ENCODE data around the gene SPEM1.

SPEM1 gene, protein sequence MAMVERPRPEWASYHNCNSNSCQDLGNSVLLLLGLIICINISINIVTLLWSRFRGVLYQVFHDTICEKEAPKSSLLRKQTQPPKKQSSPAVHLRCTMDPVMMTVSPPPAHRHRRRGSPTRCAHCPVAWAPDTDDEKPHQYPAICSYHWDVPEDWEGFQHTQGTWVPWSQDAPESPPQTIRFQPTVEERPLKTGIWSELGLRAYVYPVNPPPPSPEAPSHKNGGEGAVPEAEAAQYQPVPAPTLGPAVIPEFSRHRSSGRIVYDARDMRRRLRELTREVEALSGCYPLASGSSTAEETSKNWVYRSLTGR

DNA sequence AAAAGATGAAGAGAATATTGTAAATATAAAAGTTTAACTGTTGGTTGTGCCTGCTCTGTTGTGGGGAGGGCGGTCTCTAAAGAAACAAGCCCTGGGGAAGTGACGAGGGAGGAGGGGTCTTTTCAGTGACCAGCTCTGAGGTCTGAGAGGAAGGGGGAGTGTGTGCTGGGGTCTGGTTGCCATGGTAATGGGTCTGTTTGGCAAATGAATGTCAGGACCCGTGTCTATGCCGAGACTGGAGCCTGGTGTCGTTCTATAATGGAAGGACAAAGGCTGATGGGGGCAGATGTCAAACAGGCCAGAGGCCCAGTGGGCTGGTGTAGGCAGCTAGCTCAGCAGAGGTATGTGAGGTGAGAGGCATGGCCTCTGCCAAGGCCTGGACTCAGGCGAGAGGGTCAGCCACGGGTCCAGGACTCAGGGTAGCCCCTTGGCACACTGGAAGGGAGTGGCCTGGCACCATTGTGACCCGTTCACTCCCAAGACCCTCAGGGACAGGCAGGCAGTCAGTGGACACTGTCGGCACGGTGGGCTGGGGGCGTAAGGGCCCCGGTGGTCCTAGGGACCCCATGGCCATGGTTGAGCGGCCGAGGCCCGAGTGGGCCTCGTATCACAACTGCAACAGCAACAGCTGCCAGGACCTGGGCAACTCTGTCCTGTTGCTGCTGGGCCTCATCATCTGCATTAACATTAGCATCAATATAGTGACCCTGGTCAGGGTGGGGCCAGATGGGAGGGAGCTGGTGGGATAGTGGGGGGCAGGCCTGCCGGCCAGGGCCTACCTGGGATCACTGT is at the start of gene SPEM1:
TSS of gene SPEM1 (plus strand) at position 506 of the 792 bp plus-strand sequence. CDS start at position 567, 61 bp downstream.
- FAIRE-seq (no peak), DNase-seq (ENCODE audit: insufficient read length, low spot score) (no peak)
- TF ChIP-seq, protein P1, sequence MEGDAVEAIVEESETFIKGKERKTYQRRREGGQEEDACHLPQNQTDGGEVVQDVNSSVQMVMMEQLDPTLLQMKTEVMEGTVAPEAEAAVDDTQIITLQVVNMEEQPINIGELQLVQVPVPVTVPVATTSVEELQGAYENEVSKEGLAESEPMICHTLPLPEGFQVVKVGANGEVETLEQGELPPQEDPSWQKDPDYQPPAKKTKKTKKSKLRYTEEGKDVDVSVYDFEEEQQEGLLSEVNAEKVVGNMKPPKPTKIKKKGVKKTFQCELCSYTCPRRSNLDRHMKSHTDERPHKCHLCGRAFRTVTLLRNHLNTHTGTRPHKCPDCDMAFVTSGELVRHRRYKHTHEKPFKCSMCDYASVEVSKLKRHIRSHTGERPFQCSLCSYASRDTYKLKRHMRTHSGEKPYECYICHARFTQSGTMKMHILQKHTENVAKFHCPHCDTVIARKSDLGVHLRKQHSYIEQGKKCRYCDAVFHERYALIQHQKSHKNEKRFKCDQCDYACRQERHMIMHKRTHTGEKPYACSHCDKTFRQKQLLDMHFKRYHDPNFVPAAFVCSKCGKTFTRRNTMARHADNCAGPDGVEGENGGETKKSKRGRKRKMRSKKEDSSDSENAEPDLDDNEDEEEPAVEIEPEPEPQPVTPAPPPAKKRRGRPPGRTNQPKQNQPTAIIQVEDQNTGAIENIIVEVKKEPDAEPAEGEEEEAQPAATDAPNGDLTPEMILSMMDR (IDR thresholded peaks at IDR 0.05; ENCODE audit: insufficient read depth, missing control alignments), result no peak

DNA sequence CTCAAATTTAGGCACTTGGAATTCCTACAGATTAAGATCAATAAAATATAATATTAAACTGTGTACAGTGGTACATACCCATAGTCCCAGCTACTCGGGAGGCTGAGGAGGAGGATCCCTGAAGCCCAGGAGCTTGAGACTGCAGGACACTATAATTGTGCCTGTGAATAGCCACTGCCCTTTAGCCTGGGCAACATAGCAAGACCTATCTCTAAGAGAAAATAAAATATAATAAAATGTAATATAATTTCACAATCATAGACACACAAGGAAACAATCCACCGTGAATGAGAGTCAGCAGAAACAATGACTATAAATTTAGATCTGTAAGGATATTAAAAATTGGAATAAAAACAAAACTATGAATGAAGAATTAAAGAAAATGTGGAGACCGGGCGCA is 49.3 kb upstream of the SPEM1 start:
- FAIRE-seq (no peak), DNase-seq (ENCODE audit: insufficient read length, low spot score) (no peak)
- TF ChIP-seq, protein P1 (IDR thresholded peaks at IDR 0.05; ENCODE audit: insufficient read depth, missing control alignments), result no peak

DNA sequence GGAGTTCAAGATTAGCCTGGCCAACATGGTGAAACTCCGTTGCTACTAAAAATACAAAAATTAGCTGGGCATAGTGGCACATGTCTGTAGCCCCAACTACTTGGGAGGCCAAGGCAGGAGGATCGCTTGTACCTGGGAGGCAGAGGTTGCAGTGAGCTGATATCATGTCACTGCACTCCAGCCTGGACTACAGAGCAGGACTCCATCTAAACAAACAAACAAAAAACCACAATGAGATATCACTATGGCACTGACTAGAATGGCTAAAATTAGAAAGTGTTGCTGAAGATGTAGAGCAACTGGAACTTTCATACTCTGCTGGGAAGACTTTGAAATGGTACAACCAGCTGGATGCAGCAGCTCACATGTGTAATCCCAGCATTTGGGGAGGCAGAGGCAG is 45.8 kb upstream of the SPEM1 start:
- DNase-seq (ENCODE audit: insufficient read length, low spot score), result no peak
- TF ChIP-seq, protein P1 (IDR thresholded peaks at IDR 0.05; ENCODE audit: insufficient read depth, missing control alignments), result no peak
- FAIRE-seq, result no peak

DNA sequence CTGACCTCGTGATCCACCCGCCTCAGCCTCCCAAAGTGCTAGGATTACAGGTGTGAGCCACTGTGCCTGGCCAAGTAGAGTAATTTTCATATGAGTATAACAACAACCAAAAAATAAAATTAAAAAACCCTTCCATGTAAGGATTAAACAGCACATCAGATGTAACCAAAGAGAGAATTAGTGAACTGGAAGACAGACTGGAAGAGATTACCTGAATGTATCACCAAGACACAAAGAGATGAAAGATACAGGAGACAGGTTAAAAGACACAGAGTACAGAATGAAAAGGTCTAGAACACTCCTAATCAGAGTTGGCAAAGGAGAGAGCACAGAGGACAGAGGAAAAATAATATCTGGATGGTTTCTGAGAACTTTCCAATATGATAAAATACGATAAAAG is 41.0 kb upstream of the SPEM1 start:
- no peak for FAIRE-seq
- no peak for DNase-seq (ENCODE audit: insufficient read length, low spot score)
- TF ChIP-seq, protein P1 (IDR thresholded peaks at IDR 0.05; ENCODE audit: insufficient read depth, missing control alignments), result no peak

DNA sequence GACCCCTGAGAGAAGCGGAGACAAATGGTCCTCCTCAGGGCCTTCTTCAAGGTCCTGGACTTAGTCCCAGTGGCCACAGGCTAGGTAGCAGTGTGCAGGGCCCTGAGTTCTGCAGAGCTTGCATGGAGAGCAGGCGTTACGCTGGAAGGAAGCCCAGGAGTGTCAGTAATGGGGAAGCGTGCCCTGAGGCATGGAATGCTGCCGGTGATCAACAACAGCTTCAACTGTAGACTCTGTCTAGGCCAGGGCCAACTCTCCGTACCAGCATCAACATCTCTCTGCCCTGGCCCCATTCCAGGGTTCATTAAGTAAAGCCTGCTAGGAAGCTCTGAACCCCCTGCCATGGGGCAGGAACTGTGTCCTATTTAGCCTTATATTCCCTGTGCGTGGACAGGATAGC is 39.8 kb upstream of the SPEM1 start:
- TF ChIP-seq, protein P1 (IDR thresholded peaks at IDR 0.05; ENCODE audit: insufficient read depth, missing control alignments), result no peak
- no peak for FAIRE-seq
- DNase-seq (ENCODE audit: insufficient read length, low spot score), result no peak

DNA sequence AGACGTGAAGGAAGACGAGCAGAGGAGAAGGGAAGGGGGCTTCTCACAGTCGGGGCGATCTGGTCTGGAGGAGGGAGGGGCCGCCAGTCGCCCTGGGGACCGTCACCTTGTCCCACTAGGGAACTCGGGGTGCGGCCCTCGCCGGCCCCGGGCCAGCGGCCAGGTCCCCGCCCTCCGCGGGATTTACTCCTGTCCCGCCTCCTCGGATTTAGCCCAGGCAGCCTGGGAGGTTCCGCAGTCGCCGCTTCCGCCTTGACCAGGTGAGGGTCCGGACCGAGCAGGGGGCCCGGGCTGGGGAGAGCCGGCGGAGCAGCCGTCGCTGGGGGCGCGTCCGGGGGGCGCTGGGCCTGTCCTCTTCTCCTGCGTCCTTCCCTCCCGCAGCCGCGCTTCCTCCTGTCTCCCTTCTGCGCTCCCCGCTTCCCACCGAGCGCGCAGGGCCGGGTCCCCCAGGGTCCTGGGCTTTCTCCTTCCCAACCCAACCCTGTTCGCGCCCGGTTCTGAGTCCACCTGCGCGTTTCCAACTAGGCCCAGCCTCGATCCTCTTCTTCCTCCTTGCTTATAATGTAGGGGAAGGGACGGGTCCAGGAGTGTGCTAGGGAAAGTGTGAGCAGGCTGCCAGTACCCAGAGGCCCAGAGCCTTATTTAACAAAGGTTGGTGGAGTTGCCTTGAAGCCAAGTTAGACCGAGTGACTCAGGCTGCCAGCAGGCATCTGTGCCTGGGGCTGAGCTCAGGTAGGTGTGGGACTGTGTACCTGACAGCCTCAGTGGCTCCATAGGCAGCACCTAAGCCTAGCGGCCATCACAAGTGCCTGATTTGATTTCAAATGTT is 39.1 kb upstream of the SPEM1 start, which contains the start of gene TNK1:
TSS of gene TNK1 (plus strand) at position 235 of the 829 bp plus-strand sequence. CDS start 1,838 bp downstream, outside the sequence.
- TF ChIP-seq, protein P1 (IDR thresholded peaks at IDR 0.05; ENCODE audit: insufficient read depth, missing control alignments), result no peak
- peak; percentile 90 for DNase-seq (ENCODE audit: insufficient read length, low spot score)

More for the DNA sequence above, 39.1 kb upstream of the SPEM1 start, which contains the start of gene TNK1:
- no peak for FAIRE-seq
